Jurkat, Clone E6-1 (cell line): ENCODE measurements around the gene TRPM3.

ENCODE experiments used
- DNase-seq: peaks from one replicate; pipeline ENCODE4 v3.0.0-alpha.2; 2011; ENCODE audit warnings: low read depth, low spot score
- H3K4me3 ChIP-seq: 2 replicates; pipeline ENCODE4 v1.5.1; 2011; ENCODE audit warnings: mild to moderate bottlenecking, low read length, control low read depth, moderate library complexity

The TRPM3 gene

GRCh38 chr9:70534061-70534460 lies 587.4 kb downstream of the TRPM3 start:
- DNase-seq: no peak
- H3K4me3 ChIP-seq: no peak overlapping the region

DNA sequence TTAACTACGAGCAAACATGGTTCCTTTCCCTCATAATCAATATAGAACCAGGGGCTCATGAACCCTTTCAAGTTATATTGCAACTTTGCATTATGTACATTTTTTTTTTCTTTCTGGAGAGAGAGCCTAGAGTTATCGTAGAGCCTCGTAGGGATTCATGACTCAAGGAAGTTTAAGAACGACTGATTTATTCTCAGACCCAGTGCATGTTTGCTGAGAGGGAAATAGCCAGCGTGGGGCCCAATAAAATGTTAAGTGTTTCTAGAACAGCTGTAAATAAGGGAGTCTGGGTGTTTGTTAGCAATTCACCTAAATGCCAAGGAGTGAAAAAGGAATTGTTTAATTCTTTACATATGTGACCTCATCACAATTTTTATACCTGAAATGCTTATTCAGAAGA lies 587.9 kb downstream of the TRPM3 start:
- no peak overlapping the region for H3K4me3 ChIP-seq
- no peak for DNase-seq

- no peak overlapping the region for H3K4me3 ChIP-seq
- DNase-seq: no peak
Measured at GRCh38 chr9:70532716-70533115, 588.7 kb downstream of the TRPM3 start.

DNA sequence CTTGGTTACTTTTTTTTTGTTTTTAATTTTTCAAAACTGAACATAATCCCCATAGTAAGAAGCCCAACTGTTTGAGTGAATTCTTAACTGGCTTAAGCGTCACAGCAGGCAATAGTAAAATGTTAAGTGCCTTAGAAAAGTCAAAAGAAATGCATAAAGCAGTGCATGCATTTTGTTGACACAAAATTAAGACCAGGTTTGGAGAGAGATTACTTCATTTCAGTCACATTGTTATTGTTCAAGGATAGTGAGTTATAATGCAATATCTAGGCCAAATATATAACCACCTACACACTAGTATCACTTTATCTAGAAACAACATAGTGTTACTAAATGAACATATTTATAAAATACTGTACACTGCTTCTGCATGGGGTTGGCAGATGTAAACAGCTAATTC lies 590.1 kb downstream of the TRPM3 start:
- no peak overlapping the region for H3K4me3 ChIP-seq
- no peak for DNase-seq

DNA sequence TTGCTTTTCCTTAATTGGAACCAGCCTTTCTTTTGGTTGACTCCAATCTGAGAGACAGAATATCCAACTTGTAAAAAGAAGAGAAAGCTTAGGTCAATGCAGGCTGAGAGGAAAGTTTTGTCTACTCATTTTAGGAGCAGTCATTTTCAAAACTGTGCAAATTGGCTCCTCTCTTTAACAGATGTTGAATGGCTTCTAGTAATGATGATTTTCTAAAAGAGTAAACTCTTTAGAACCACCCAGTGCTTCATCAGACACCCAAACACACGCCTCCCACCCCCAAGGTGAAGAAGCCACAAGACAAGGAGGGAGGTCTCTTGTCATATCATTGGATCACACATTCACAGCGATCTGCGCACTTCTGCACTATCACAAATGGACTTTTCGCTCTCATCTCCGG lies 590.7 kb downstream of the TRPM3 start:
- DNase-seq: no peak
- no peak overlapping the region for H3K4me3 ChIP-seq

DNA sequence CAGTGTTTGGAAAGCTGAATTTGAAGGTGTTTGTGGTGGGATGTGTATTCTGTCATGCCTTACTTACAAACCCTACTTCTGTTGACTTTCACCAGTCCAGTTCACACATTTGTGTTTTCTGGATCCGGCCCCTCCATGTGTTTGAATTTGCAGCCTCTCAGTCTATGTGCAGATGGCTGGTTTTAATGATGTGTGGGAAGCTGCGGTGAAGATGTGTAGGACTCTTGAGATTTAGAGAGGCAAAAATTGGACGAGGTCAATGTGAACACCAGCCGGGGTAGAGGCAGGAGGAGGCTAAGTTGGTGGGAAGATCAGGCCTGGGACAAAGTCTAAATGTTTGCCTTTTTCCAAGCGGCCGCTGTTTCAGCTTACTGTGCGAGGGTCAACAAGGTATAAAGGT lies 591.6 kb downstream of the TRPM3 start:
- DNase-seq: no peak

DNA sequence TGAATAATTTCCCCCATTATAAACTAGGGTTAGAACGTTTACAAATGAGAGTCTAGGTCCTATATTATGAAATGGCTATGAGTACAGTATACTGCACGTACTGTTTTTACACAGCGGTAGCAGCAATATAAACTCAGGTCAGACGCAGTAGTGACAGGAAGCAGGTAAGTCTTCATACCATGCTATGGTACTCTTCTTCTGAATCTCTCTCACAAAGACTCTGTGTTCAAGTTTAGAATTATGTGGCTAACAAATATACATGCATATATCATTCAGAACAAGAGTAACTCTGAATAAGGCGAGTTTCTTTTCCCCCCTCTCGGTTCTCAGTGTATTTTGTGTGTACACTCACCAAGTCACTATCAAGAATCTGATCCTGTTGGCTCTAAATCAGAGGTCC lies 592.0 kb downstream of the TRPM3 start:
- no peak overlapping the region for H3K4me3 ChIP-seq
- no peak for DNase-seq

More for the DNA sequence above, 591.6 kb downstream of the TRPM3 start:
- H3K4me3 ChIP-seq: no peak overlapping the region

GRCh38 chr9:70526902-70527301 lies 594.5 kb downstream of the TRPM3 start:
- no peak for DNase-seq
- H3K4me3 ChIP-seq: no peak overlapping the region

GRCh38 chr9:70525519-70525918 lies 595.9 kb downstream of the TRPM3 start:
- no peak overlapping the region for H3K4me3 ChIP-seq
- no peak for DNase-seq

- no peak for DNase-seq
- no peak overlapping the region for H3K4me3 ChIP-seq
Measured at GRCh38 chr9:70519912-70520724, 601.3 kb downstream of the TRPM3 start.

GRCh38 chr9:70517926-70518610 lies 603.4 kb downstream of the TRPM3 start:
- H3K4me3 ChIP-seq: no peak overlapping the region
- DNase-seq: no peak

GRCh38 chr9:70514273-70514672 lies 607.1 kb downstream of the TRPM3 start:
- DNase-seq: no peak
- no peak overlapping the region for H3K4me3 ChIP-seq

- no peak for DNase-seq
Measured at GRCh38 chr9:70511858-70512257, 609.6 kb downstream of the TRPM3 start.

GRCh38 chr9:70510157-70510770 lies 611.2 kb downstream of the TRPM3 start:
- DNase-seq: no peak
- no peak overlapping the region for H3K4me3 ChIP-seq

More at GRCh38 chr9:70511858-70512257, 609.6 kb downstream of the TRPM3 start:
- H3K4me3 ChIP-seq: no peak overlapping the region

DNA sequence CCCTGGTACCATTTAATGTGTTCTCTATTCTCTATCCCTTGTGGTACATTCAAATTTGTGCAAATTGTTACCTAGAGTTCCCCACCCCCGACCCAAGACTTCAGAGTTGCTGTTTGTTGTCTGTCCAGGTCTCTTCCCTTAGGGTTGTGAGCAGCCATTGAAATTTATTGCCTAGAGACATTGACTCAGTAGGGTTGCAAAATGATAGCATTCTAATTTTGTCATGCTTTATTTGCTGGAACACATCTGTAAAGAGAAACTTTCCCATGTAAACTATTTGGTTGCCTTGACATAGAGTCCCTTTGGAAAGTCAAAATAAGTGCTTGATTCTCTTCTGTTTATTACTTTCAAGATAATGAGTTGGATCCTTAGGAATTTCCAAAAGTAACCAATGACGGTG lies 615.3 kb downstream of the TRPM3 start:
- no peak for DNase-seq
- H3K4me3 ChIP-seq: no peak overlapping the region

DNA sequence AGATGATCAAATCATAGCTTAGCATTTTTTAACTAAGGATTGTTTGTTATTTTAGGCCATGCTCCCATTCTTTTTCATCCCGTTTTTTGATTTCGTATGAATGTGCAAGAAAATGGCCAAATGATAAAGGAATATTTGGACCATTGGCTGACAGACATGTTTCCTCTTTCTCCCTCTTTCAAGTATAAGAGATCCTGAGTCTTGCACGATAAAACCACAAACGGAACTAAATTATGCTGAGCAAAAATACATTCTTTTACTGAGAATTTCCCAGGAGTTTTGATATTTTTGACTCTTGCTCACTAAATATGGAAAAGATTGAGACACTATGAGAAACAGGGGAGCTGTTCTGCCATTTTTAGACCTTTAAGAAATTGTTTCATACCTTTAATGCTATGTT lies 616.6 kb downstream of the TRPM3 start:
- no peak overlapping the region for H3K4me3 ChIP-seq
- no peak for DNase-seq

DNA sequence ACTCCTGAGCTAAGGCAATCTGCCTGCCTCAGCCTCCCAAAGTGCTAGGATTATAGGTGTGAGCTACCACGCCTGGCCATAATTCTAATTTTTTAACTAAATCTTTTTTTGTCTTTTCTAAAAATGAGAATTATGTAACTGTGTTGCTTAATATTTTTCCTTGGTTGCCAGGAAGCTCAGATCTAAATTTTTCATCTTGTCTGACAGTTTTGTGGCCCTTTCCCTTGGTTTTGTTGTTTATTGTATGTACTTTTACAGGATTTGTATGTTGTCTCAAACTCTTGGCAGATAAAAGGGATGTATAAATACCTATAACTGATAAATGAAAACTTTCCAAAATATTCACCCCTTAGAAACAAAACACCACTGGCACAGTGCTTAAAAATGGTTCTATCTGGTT lies 618.7 kb downstream of the TRPM3 start:
- no peak for DNase-seq
- no peak overlapping the region for H3K4me3 ChIP-seq

DNA sequence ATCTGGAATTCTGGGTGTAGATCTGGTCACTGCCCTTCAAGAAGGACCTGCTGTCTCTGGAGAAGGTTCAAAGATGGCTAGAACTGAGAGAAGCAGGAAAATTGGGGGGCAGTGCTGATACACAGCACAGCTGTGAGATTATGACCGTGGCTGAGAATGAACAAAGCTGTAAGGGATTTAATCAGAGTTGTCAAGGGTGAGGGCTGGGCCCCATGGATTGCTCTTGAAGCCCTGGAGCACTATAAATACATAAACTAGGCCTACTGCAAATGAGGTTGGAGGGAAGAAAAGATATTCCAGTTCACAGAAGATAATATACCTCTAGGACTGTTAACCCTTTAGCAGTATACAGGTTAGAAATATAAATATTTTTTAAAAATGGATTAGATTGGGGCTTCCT lies 620.6 kb downstream of the TRPM3 start:
- DNase-seq: no peak
- H3K4me3 ChIP-seq: no peak overlapping the region

DNA sequence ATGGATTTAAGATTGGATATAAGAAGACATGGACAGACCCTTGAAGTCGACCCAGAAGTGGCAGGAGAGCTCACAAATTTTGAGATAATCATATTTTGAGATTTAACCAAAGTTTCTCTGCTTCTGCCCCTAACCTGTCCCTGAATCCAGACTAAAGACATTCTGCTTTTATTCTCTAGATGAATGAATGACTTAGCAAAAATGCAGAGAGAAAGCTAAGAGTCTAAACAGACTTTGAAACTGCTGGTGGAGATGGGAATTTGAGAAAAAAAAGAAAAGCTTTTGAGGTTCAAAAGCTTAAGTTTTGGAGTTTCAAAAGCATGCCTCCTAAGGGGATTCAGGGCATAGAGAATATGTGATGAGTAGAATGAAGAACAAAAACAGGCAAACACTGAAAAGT lies 621.8 kb downstream of the TRPM3 start:
- no peak overlapping the region for H3K4me3 ChIP-seq
- DNase-seq: no peak

GRCh38 chr9:70498866-70499265 lies 622.6 kb downstream of the TRPM3 start:
- H3K4me3 ChIP-seq: no peak overlapping the region
- no peak for DNase-seq
